ENCODE measurements around the gene SARS2. TPM values are rescaled to one million over a fixed set of nuclear protein-coding genes. Genes with fewer than 3 reads are reported as not detected.

The SARS2 gene
- total RNA-seq, 1 donor from 2014 or later, result 26.3 TPM

- H3K4me3 ChIP-seq, result no peak overlapping the region
- H3K27me3 ChIP-seq, result no peaks in the 10 kb centered on the region
- intact Hi-C loops (cut with DNase I), result no loop called here
- H3K36me3 ChIP-seq, result peaks cover 0 to 34% of the 10 kb centered on the region in 2 donors
- no peak overlapping the region for H3K27ac ChIP-seq
- no peaks in the 10 kb centered on the region for H3K4me1 ChIP-seq
- no peak for TF ChIP-seq CTCF (IDR thresholded peaks at IDR 0.05)
- TF ChIP-seq POLR2A (IDR thresholded peaks at IDR 0.05), result no peak
- TF ChIP-seq POLR2AphosphoS5 (IDR thresholded peaks at IDR 0.05; ENCODE audit: insufficient read depth in 1 of 2, low read depth in 1 of 2), result no peak
- H3K9me3 ChIP-seq, result no peaks in the 10 kb centered on the region
- DNase-seq (ENCODE audit: extremely low spot score in 2 of 2), result no peak
Measured at GRCh38 chr19:38883286-38883685, 47.3 kb downstream of the SARS2 start.

- H3K27me3 ChIP-seq, result no peaks in the 10 kb centered on the region
- H3K4me1 ChIP-seq, result peaks cover 6% of the 10 kb centered on the region
- H3K9me3 ChIP-seq, result no peaks in the 10 kb centered on the region
- intact Hi-C loops (cut with DNase I), result no loop called here
- H3K36me3 ChIP-seq, result peaks cover 0 to 30% of the 10 kb centered on the region in 2 donors
- H3K27ac ChIP-seq, result no peak overlapping the region
- H3K4me3 ChIP-seq, result no peak overlapping the region
- peak in 1 of 2 donors; percentile 88 for DNase-seq (ENCODE audit: extremely low spot score in 2 of 2)
- no peak for TF ChIP-seq POLR2A (IDR thresholded peaks at IDR 0.05)
- no peak for TF ChIP-seq POLR2AphosphoS5 (IDR thresholded peaks at IDR 0.05; ENCODE audit: insufficient read depth in 1 of 2, low read depth in 1 of 2)
- TF ChIP-seq CTCF (IDR thresholded peaks at IDR 0.05), result no peak
Measured at GRCh38 chr19:38880882-38881609, 49.5 kb downstream of the SARS2 start.

GRCh38 chr19:38880076-38880881 lies 50.3 kb downstream of the SARS2 start:
- peaks cover 6% of the 10 kb centered on the region for H3K4me1 ChIP-seq
- DNase-seq (ENCODE audit: extremely low spot score in 2 of 2), result no peak
- no peak for TF ChIP-seq CTCF (IDR thresholded peaks at IDR 0.05)
- TF ChIP-seq POLR2A (IDR thresholded peaks at IDR 0.05), result no peak
- no peak for TF ChIP-seq POLR2AphosphoS5 (IDR thresholded peaks at IDR 0.05; ENCODE audit: insufficient read depth in 1 of 2, low read depth in 1 of 2)
- no peaks in the 10 kb centered on the region for H3K9me3 ChIP-seq
- H3K4me3 ChIP-seq, result no peak overlapping the region
- no peak overlapping the region for H3K27ac ChIP-seq
- H3K36me3 ChIP-seq, result peaks cover 0 to 30% of the 10 kb centered on the region in 2 donors
- H3K27me3 ChIP-seq, result no peaks in the 10 kb centered on the region
- intact Hi-C loops (cut with DNase I), result no loop called here

- Histone ChIP-seq H3K36me3 (peaks cover 0 to 30% of the 10 kb centered on the region in 2 donors), H3K4me3 (no peak overlapping the region), H3K27me3 (no peaks in the 10 kb centered on the region), H3K9me3 (no peaks in the 10 kb centered on the region), H3K27ac (no peak overlapping the region), H3K4me1 (peaks cover 6% of the 10 kb centered on the region)
- no peak for TF ChIP-seq CTCF (IDR thresholded peaks at IDR 0.05)
- no peak for TF ChIP-seq POLR2A (IDR thresholded peaks at IDR 0.05)
- no peak for TF ChIP-seq POLR2AphosphoS5 (IDR thresholded peaks at IDR 0.05; ENCODE audit: insufficient read depth in 1 of 2, low read depth in 1 of 2)
- intact Hi-C loops (cut with DNase I), result no loop called here
- peak in 1 of 2 donors; percentile 85 for DNase-seq (ENCODE audit: extremely low spot score in 2 of 2)
Measured at GRCh38 chr19:38879400-38879751, 51.2 kb downstream of the SARS2 start.

Measured in vagina (tissue), 2 donors.